HG02870 (cell line): ENCODE measurements around the gene GFRA1.
"Not testable (repeated sequence)": the region's sequence is repeated elsewhere in the genome, so short reads cannot be mapped to it uniquely, and the experiment has no call there.

Experiments used
- ATAC-seq: cut with Tn5 transposase; IDR thresholded peaks from one replicate; pipeline ENCODE4 v1.9.1; 2021; ENCODE audit warnings: mild to moderate bottlenecking, moderate library complexity; ENCODE audit not compliant: unreplicated experiment

The GFRA1 gene

DNA sequence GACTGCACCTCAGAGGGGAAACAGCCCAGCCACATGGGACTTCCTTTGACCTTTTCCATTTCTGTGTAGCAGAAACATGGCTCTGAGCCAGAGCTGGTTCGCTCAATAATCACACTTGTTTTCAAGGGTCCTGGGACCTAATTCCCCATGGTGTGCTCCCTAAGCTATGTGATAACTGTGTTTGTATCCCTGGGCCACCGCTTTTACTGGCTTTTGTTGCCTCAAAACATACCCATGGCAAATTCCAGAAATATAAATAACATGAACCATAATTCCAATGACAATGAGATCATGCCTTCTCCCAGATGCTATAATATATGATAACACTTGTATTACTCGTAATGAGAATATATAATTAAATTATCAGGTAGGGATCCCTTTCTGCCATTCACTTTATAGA is 196.4 kb downstream of the GFRA1 start:
- no peak for ATAC-seq

GRCh38 chr10:116073510-116073909 is 199.5 kb downstream of the GFRA1 start:
- ATAC-seq, result no peak

DNA sequence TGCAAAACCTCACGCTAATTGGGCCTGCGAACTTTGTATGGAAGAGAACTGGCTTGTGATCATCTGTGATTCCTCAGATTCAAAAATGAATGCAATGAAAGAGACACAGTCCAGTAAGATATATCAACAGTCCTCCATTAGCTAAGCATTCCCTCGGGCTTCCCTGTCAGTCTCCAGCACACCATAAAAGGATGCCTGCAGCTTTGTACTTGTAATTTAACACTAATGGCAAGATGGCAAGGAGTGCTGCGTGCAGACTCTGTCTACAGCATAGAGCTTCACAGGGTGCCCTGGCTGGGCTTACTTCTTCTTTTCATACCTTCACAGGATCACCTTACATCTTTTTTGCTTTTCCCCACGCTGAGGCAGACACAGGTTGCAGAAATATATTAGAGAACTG is 200.0 kb downstream of the GFRA1 start:
- ATAC-seq, result no peak

DNA sequence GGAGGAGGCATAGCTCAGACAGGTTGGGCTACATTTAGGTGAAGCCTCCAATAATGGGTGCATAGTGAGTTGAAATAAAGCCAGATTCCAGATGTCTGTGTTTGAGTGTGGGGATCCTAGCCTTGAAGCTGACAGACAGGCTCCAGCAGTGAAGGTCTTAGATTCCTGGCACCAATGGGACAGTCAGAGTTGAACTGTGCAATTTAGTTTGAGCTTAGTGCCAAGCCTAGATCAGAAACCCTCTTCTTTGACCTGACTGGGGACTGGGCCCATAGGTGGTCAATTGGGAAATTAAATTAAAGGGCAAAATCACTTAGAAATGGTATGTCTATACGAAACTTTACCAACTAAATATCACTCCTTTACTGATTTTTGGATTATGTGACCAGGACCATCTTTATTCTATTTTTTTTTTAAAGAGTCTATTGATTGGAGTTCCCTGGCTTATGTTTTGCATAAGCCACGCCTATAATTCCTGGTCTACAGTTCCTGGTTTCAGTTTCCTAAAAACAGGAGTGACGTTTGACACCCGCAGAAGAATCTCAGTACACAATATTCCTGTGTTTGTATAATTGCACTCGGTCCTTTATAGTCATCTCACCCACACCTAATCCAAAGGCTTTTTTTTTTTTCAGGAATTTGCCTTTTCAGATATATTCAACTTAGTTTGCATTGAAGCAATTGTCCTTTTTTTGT is 201.4 kb downstream of the GFRA1 start:
- no peak for ATAC-seq

DNA sequence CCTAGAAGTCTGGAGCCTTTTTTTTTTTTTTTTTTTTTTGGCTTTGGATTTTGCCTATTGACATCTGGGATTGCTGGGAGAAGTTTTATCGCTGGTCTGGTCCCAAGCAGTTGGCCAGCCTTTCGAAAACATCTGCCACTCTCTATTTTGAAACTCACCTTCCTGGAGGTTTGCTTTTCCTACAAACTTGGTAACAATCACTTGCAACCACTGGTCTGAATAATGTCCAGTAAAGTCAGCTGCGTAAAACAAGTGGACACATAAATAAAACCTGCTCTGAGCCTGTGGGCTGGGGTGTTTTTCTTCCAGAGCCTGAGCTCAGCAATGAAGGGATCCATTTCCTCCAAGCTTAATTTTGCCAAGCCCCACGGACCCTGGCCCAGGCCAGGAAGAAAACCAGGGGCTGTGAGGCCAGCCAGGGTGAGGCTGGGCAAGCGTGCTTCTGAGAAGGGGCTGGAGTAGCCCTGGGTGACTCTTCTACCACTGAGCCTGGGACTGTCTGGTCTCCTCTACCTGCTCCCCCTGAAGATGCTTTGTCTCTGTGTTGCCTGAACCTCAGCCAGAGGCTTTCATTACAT is 202.2 kb downstream of the GFRA1 start:
- ATAC-seq, result no peak

DNA sequence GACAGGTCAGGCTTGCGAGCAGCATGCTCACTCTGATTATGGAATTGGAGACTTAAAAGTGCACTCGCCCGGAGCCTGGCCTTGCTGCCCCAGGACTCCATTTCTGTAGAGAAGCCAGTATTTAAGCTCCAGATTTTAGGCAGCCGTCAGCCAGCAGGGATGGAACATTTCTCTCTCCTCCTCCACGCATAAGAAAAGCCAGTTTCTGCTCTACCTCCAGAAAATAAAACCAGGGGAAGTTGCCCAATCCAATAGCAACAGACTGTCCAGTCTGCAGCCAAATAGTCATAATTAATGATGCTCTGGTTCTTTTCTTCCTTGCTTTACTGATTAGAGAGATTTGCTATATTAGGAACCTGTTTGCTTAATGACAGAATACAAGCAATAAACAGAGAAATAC is 203.2 kb downstream of the GFRA1 start:
- no peak for ATAC-seq

DNA sequence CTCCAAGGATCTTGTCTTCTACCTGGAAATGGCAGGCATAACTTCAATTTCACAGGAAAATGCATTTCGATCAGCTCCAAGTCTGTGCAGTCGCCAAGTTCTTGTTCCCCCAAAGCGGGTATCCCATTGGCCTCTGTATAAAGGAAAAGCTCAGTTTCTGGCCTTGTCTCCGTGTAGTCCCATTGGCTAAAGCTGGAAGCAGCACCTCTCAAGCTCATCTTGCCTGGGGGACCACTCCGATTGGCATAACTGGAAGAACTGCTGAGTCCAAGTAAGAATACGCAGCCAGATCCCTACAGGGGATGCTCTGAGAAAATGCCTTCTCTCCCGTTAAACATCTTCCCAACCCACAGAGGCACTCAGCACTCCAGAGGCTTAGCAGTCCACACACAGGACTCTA is 205.2 kb downstream of the GFRA1 start:
- no peak for ATAC-seq

- ATAC-seq, result no peak
These were observed 209.9 kb downstream of the GFRA1 start for GRCh38 chr10:116063107-116063506.

- no peak for ATAC-seq
These were observed 212.1 kb downstream of the GFRA1 start for GRCh38 chr10:116060864-116061263.

GRCh38 chr10:116059320-116059719 is 213.7 kb downstream of the GFRA1 start:
- no peak for ATAC-seq

DNA sequence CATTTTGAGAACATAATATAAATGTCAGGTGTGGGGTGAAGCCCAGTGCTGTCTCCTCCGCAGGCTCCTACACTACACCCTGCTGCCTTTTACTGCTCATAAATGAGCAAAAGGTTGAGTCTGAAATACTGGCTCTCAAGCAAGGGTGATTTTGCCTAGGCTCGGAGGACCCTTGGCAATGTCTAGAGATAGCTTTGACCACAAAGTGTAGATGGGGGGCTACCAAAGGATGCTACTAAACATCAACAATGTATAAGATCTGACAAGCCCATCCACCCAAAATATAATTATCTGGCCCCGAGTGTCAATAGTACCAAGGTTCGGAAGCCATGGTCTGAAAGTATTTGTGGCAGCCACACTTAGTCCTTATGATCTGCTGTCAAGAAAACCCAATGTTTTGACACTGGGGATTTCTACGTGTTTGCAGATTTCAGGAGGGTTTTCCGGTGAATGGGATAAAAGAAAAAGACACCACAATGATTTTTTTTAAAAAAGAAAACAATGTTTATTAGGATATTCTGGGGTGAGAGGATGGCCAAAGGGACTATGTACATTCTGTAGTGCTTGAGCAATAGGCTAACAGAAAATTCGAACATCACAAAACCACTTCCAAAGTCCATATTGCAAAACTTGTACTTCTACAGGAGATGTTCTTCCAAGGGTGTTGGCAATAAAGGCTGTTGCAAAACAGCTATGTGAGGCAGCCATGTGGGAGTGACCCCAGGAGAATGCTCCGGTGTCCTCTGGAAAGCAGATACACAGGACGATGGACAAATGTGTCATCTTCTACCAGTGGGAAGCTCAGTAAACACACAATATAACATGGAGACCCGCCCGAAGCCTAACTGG is 216.3 kb downstream of the GFRA1 start:
- ATAC-seq, result no peak

DNA sequence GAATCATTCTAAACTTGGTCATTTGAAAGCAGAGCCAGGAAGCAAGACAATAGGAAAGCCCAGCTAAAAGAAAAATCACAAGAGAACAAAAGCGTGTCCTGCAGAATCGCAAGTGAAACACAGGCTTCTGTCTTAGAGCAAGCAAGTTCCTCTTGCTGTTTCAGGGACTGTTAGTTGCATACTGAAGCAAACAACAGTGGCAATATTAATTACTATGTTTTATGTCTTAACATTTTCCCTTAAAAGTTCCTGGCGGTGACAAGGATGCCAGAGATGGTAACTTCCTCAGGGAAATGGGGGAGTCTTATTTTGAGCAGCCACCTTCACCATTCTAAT is 217.1 kb downstream of the GFRA1 start:
- ATAC-seq, result no peak

GRCh38 chr10:116055252-116055916 is 217.6 kb downstream of the GFRA1 start:
- no peak for ATAC-seq

DNA sequence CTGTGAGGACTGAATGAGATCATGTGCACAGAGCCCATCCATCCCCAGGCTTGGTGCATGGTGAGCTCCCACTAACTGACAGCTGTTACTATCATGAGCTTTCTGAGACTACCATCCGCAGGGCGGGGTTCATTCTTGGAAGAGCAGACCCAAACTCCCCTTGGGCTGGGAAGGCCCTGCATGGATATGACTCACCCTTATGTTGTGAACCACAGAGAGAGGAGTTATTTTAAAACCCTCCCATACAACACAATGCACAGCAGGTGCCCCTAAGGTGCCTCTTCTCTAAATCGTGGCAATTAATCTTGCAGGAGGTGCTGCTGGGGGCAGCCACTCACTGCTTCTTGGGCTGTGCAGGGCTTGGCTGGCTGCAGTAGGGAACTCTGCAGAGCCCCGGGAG is 219.1 kb downstream of the GFRA1 start:
- ATAC-seq, result no peak

DNA sequence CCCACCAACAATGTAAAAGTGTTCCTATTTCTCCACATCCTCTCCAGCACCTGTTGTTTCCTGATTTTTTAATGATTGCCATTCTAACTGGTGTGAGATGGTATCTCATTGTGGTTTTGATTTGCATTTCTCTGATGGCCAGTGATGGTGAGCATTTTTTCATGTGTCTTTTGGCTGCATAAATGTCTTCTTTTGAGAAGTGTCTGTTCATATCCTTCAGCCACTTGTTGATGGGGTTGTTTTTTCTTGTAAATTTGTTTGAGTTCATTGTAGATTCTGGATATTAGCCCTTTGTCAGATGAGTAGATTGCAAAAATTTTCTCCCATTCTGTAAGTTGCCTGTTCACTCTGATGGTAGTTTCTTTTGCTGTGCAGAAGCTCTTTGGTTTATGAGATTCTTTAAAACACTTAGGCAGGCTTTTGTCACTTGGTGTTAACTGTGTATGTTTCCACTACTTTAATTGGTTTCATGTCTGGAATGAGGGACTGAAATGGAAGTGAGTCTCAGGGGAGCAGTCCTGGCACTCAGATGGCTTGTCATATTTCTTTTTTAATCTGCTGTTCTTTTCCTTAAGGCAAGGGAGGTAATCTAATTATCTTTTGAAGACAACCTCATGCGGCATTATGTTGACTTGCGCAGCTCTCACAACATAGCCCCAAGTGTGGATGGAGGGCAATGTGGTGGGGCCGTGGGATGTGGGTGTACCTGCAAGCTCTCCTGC is 219.8 kb downstream of the GFRA1 start:
- ATAC-seq, result not testable (repeated sequence)

GRCh38 chr10:116052522-116052921 is 220.5 kb downstream of the GFRA1 start:
- ATAC-seq, result not testable (repeated sequence)

DNA sequence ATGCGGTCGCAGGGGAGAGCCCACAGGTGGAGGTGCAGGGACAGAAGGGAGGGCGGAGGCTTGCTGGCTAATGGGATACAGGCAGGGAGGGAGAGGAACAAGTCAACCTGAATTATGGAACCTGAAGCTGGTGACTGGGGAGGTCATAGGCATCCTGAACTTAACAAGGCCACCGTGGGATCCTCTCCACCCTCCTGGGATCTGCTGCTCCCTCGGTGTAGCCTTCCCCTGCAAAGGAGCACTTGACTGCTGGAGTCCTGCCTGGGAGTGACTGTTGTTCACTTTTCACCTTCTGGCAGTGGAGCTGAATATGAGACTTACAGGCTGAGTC is 223.1 kb downstream of the GFRA1 start:
- no peak for ATAC-seq

- no peak for ATAC-seq
These were observed 223.6 kb downstream of the GFRA1 start for GRCh38 chr10:116049158-116049973.

DNA sequence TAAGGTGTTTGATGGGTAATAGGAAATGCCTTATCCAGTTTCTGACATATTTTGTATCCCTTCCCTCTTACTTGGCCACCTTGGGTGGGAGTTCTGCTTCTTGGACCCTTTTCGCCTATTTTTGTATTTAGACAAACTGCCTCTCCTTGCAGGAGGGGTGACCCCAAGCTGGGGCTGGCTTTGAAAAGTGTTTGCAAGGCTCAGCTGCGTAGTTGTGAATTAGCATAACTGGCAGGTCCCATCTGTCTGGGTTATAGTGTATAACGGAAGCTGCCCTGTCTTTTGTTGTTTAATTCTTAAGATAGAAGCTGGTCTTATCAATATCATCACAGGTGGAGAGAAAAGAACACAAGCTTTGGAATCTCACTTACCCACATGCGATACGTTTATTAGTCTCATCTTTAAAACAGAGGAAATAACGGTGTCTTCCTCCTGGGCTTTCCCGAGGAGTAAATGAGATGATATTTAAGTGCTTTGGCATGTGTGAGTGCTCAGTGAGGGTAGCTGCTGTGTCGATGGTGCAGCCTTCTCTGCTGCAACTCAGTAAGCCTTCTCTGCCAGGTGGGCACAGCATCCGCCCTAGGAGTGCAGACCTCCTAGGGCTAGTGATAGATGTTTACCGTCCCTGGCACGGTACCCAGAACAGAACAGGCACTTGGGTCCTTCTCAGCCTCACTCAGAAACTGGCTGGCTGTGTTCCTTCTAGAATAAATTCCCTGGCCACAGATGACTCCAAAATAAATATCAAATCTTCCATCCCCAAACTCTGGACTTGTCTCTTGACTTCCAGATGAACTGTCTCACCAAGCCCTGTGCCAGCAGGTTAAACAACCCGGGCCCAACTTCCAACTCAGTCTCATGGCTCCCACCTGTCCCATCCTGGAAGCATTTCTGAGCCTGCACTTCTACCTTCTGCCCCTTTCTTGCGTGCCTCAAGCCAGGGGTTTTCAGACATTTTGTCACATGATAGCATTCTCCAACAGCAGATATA is 227.3 kb downstream of the GFRA1 start:
- ATAC-seq, result no peak
